Neural progenitor cell (in vitro differentiated cells): Measurements from ENCODE around the gene HTR3C. TPM values are rescaled to one million over a fixed set of nuclear protein-coding genes. Genes with fewer than 3 reads are reported as not detected.

Source experiments
- DNase-seq: peaks from one replicate; pipeline ENCODE4 v3.0.0-alpha.2; 2016; ENCODE audit warnings: low spot score
- H2AFZ ChIP-seq: fragments of 200-600 bp; sonication (generic); replicated peaks from 2 replicates; pipeline ENCODE4 v1.6.1; 2016; ENCODE audit warnings: antibody characterized with exemption
- H3F3A ChIP-seq: fragments of 200-600 bp; sonication (generic); 2 replicates; pipeline ENCODE4 v1.6.1; 2016; ENCODE audit warnings: antibody characterized with exemption, low read depth
- H3K27ac ChIP-seq: fragments of 200-600 bp; sonication (generic); 2 replicates; pipeline ENCODE4 v1.5.1; 2016; ENCODE audit warnings: mild to moderate bottlenecking
- H3K27me3 ChIP-seq: fragments of 200-600 bp; sonication (generic); 2 replicates; pipeline ENCODE4 v1.6.1; 2016; ENCODE audit warnings: mild to moderate bottlenecking, moderate library complexity
- H3K36me3 ChIP-seq: fragments of 200-600 bp; sonication (generic); 2 replicates; pipeline ENCODE4 v1.5.1; 2016
- H3K4me1 ChIP-seq: fragments of 200-600 bp; sonication (generic); 2 replicates; pipeline ENCODE4 v1.6.1; 2016; ENCODE audit warnings: mixed run types
- H3K4me2 ChIP-seq: fragments of 200-600 bp; sonication (generic); 2 replicates; pipeline ENCODE4 v1.6.1; 2016
- H3K4me3 ChIP-seq: fragments of 200-600 bp; sonication (generic); 2 replicates; pipeline ENCODE4 v1.5.1; 2016
- H3K79me2 ChIP-seq: fragments of 200-600 bp; sonication (generic); 2 replicates; pipeline ENCODE4 v1.6.1; 2016; ENCODE audit warnings: low read depth
- H3K9ac ChIP-seq: fragments of 200-600 bp; sonication (generic); 2 replicates; pipeline ENCODE4 v1.6.1; 2016
- H3K9me3 ChIP-seq: fragments of 200-600 bp; sonication (generic); 2 replicates; pipeline ENCODE4 v1.5.1; 2016; ENCODE audit warnings: low read depth
- H4K20me1 ChIP-seq: fragments of 200-600 bp; sonication (generic); 2 replicates; pipeline ENCODE4 v1.6.1; 2016; ENCODE audit warnings: low read depth
- H3K27ac Mint-ChIP-seq: 3 replicates; pipeline ENCODE4 v1.8.0; 2021; ENCODE audit warnings: mixed read lengths
- H3K27me3 Mint-ChIP-seq: 2 replicates; pipeline ENCODE4 v1.8.0; 2022; ENCODE audit warnings: low read depth, mild to moderate bottlenecking, inconsistent platforms, moderate library complexity, mixed read lengths; ENCODE audit not compliant: insufficient read depth
- H3K36me3 Mint-ChIP-seq: 3 replicates; pipeline ENCODE4 v1.8.0; 2021; ENCODE audit warnings: mixed read lengths
- H3K4me1 Mint-ChIP-seq: 3 replicates; pipeline ENCODE4 v1.8.0; 2021; ENCODE audit warnings: mixed read lengths
- H3K4me3 Mint-ChIP-seq: 3 replicates; pipeline ENCODE4 v1.8.0; 2021; ENCODE audit warnings: mild to moderate bottlenecking, moderate library complexity, mixed read lengths
- H3K9me3 Mint-ChIP-seq: 3 replicates; pipeline ENCODE4 v1.8.0; 2020; ENCODE audit warnings: mixed read lengths
- EZH2 ChIP-seq: fragments of 200-600 bp; sonication (generic); IDR thresholded peaks from 2 replicates; pipeline ENCODE4 v1.6.1; 2017; ENCODE audit warnings: antibody characterized with exemption, mild to moderate bottlenecking, moderate library complexity
- EZH2phosphoT487 ChIP-seq: fragments of 200-600 bp; sonication (generic); IDR thresholded peaks from 2 replicates; pipeline ENCODE4 v1.6.1; 2017; ENCODE audit warnings: antibody characterized with exemption
- small RNA-seq: library from RNA; depleted of rRNA; stranded (forward); fragments of <200 nt; gene quantifications from one replicate; pipeline ENCODE3, GENCODE V24; 2015
- total RNA-seq: library from RNA; depleted of rRNA; stranded (reverse); fragments of >200 nt; gene quantifications from 2 replicates; pipeline ENCODE4 v1.2.3, GENCODE V29; 2015; ENCODE audit warnings: low replicate concordance
- TF ChIP-seq, protein P1 (sequence below): fragments of 200-600 bp; sonication (generic); IDR thresholded peaks from 2 replicates; pipeline ENCODE4 v1.5.1; 2017; ENCODE audit warnings: antibody characterized with exemption, mild to moderate bottlenecking

The HTR3C gene
- total RNA-seq, 1 donor from 2014 or later = not detected

DNA sequence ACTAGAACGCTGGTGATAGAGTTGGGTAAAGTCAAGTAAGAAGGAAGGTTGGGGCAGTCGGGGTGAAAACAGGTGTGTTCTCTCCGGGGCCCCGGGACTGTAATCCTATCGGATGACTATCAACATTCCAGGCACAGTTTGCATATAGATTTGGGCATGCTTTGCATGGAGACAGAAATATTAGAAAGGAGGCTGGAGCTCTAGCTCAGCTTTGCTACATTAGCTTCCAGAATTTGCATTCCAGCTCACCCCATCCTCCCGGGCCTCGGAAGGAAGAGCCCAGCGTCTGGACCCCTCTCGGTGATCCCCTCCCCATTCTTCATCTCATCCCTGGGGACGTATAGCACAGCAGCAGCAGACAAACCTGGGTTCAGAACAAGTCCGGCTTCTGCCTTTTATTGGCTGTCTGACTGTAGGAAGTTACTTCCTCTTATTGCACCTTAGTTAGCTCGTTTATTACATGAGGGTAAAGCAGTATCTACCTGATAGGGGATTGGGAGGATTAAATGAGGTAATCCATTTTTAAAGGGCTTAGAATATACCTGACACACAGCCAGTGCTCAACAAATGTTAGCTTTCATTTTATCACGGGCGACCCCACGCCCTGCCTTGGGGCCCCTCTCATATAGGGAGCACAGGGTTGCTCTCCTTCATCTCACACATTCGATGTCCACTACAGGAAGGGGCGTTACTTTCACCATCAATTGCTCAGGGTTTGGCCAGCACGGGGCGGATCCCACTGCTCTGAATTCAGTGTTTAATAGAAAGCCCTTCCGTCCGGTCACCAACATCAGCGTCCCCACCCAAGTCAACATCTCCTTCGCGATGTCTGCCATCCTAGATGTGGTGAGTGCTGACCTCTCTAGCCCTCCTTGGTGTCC, 47.2 kb downstream of the HTR3C start:
- Histone ChIP-seq H3F3A (no peaks in the 10 kb centered on the region), H3K4me3 (no peak overlapping the region), H2AFZ (no peak overlapping the region), H3K9me3 (no peaks in the 10 kb centered on the region), H3K4me2 (no peak overlapping the region), H3K27ac (no peak overlapping the region), H3K4me1 (no peaks in the 10 kb centered on the region), H3K79me2 (no peaks in the 10 kb centered on the region), H4K20me1 (no peaks in the 10 kb centered on the region), H3K9ac (no peak overlapping the region), H3K27me3 (no peaks in the 10 kb centered on the region), H3K36me3 (no peaks in the 10 kb centered on the region)
- Mint-ChIP-seq H3K9me3 (no peaks in the 10 kb centered on the region), H3K27ac (no peak overlapping the region), H3K27me3 (peaks cover 14% of the 10 kb centered on the region), H3K36me3 (no peaks in the 10 kb centered on the region), H3K4me1 (no peaks in the 10 kb centered on the region), H3K4me3 (no peak overlapping the region)
- DNase-seq = no peak
- TF ChIP-seq EZH2 (no peak), EZH2phosphoT487 (no peak)
- TF ChIP-seq, protein P1, sequence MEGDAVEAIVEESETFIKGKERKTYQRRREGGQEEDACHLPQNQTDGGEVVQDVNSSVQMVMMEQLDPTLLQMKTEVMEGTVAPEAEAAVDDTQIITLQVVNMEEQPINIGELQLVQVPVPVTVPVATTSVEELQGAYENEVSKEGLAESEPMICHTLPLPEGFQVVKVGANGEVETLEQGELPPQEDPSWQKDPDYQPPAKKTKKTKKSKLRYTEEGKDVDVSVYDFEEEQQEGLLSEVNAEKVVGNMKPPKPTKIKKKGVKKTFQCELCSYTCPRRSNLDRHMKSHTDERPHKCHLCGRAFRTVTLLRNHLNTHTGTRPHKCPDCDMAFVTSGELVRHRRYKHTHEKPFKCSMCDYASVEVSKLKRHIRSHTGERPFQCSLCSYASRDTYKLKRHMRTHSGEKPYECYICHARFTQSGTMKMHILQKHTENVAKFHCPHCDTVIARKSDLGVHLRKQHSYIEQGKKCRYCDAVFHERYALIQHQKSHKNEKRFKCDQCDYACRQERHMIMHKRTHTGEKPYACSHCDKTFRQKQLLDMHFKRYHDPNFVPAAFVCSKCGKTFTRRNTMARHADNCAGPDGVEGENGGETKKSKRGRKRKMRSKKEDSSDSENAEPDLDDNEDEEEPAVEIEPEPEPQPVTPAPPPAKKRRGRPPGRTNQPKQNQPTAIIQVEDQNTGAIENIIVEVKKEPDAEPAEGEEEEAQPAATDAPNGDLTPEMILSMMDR = no peak

Small RNA genes lying within 50 kb of the gene (small RNA-seq; reads per million reads assigned to genes)
- gene RF00019 = not detected

Other genes with a start within 250 kb of the HTR3C start
- 3.5 and 12.4 TPM in 2 replicates for gene MAP6D1, start 227.5 kb upstream of the HTR3C start, total RNA-seq
- 50.7 and 70.5 TPM in 2 replicates for gene PARL, start 168.2 kb upstream of the HTR3C start, total RNA-seq
- 34.0 and 38.7 TPM in 2 replicates for gene ABCC5, start 35.2 kb upstream of the HTR3C start, total RNA-seq
- gene HTR3D, start 21.3 kb upstream of the HTR3C start, total RNA-seq = not detected in 2 replicates
- not detected in 2 replicates for gene HTR3E, start 44.0 kb downstream of the HTR3C start, total RNA-seq
- 36.4 and 69.1 TPM in 2 replicates for gene EIF2B5, start 82.3 kb downstream of the HTR3C start, total RNA-seq
- 29.8 and 59.2 TPM in 2 replicates for gene DVL3, start 102.3 kb downstream of the HTR3C start, total RNA-seq
- gene AP2M1, start 121.8 kb downstream of the HTR3C start, total RNA-seq = 309 and 335 TPM in 2 replicates
- gene ABCF3, start 133.2 kb downstream of the HTR3C start, total RNA-seq = 22.0 and 30.4 TPM in 2 replicates
- not detected in 2 replicates for gene VWA5B2, start 176.5 kb downstream of the HTR3C start, total RNA-seq
- gene ALG3, start 195.9 kb downstream of the HTR3C start, total RNA-seq = 23.7 and 39.1 TPM in 2 replicates
- 3.7 and 6.0 TPM in 2 replicates for gene EEF1AKMT4, start 196.6 kb downstream of the HTR3C start, total RNA-seq
- 0.71 TPM in 1 of 2 replicates, not detected in the other for gene CAMK2N2, start 208.5 kb downstream of the HTR3C start, total RNA-seq
- gene ECE2, start 223.0 kb downstream of the HTR3C start, total RNA-seq = 0.15 TPM in 1 of 2 replicates, not detected in the other
- gene PSMD2, start 246.2 kb downstream of the HTR3C start, total RNA-seq = 234 and 476 TPM in 2 replicates